ENCODE measurements around the gene IFNA13. TPM values are rescaled to one million over a fixed set of nuclear protein-coding genes. Genes with fewer than 3 reads are reported as not detected.

Gene IFNA13
- total and polyA plus RNA-seq, 2 of the 13 experiments (the other 11 are each of a cell fraction or from before 2014, with no cell fraction given), result not detected

- H3K4me1 ChIP-seq (ENCODE audit: insufficient read depth, low read length), result no peaks in the 10 kb centered on the region
- 2% methylated on average over 3 of the region's 3 CpGs for WGBS (ENCODE audit: low lambda C conversion rate)
- DNase-seq (ENCODE audit: low spot score), result no peak
- no peak overlapping the region for H3K9ac ChIP-seq (ENCODE audit: insufficient read depth, low read depth, low read length)
- H4K20me1 ChIP-seq (ENCODE audit: insufficient read depth, low read length), result no peaks in the 10 kb centered on the region
- no peak overlapping the region for H2AFZ ChIP-seq (ENCODE audit: low read length)
- no peak for FAIRE-seq
- POLR2A ChIA-PET, result no interaction called here
- no TSS peak for BruUV-seq (replicated peaks)
- H3K9me3 ChIP-seq (ENCODE audit: low read length), result no peaks in the 10 kb centered on the region
- H3K27me3 ChIP-seq (ENCODE audit: control insufficient read depth in 1 of 2, insufficient read depth in 2 of 2, low read length in 2 of 2), result peaks cover 0 to 1% of the 10 kb centered on the region in 2 experiments; a peak in 1 of 5 replicates
- in situ Hi-C loops (cut with HindIII; ENCODE audit: extremely low pct_ligation_motif_present, low pct_unique_long_range_greater_than_20kb) (loop anchor here (5.0 kb wide), 1 partner anchor 83 kb away; no protein-coding TSS in a partner anchor), intact Hi-C loops (cut with micrococcal nuclease; ENCODE audit: unreplicated experiment) (loop anchor here (5.0 kb wide), 2 partner anchors 148 to 163 kb away; no protein-coding TSS in a partner anchor)
- no peaks in the 10 kb centered on the region for H3K79me2 ChIP-seq (ENCODE audit: insufficient read depth, low read length)
- no peak overlapping the region for H3K4me2 ChIP-seq (ENCODE audit: low read depth, low read length)
- TF ChIP-seq POLR2A (IDR thresholded peaks at IDR 0.05; ENCODE audit: insufficient read depth in 1 of 2, low read depth in 2 of 2, low read length in 2 of 2) (no peak), ZNF556 (CRISPR knock-in tag; IDR thresholded peaks at IDR 0.05; ENCODE audit: borderline replicate concordance) (no peak), CENPT (CRISPR knock-in tag; IDR thresholded peaks at IDR 0.05; ENCODE audit: low read depth) (no peak), KLF12 (CRISPR knock-in tag; IDR thresholded peaks at IDR 0.05; ENCODE audit: borderline replicate concordance) (no peak), FOXA1 (IDR thresholded peaks at IDR 0.05) (no peak), FOXA1 (CRISPR knock-in tag; IDR thresholded peaks at IDR 0.05) (no peak), ZBED4 (CRISPR knock-in tag; IDR thresholded peaks at IDR 0.05; ENCODE audit: borderline replicate concordance) (no peak), IKZF4 (CRISPR knock-in tag; IDR thresholded peaks at IDR 0.05; ENCODE audit: borderline replicate concordance, low read depth, not compliant biosample characterization) (no peak), MTF2 (CRISPR knock-in tag; IDR thresholded peaks at IDR 0.05; ENCODE audit: borderline replicate concordance) (no peak), HOXA9 (CRISPR knock-in tag; IDR thresholded peaks at IDR 0.05; ENCODE audit: borderline replicate concordance) (no peak), ZNF7 (CRISPR knock-in tag; IDR thresholded peaks at IDR 0.05) (no peak), USF2 (IDR thresholded peaks at IDR 0.05; ENCODE audit: low read depth, low read length) (no peak), USF2 (CRISPR knock-in tag; IDR thresholded peaks at IDR 0.05; ENCODE audit: borderline replicate concordance) (no peak)
- no peaks in the 10 kb centered on the region for H3K36me3 ChIP-seq (replicated peaks in 1 of 2; ENCODE audit: control insufficient read depth in 1 of 2, insufficient read depth in 2 of 2, low read length in 2 of 2)
- H3K27ac ChIP-seq (ENCODE audit: extremely low read length, insufficient read depth, low read length), result no peak overlapping the region
- H3K4me3 ChIP-seq (replicated peaks in 1 of 3; ENCODE audit: insufficient read depth in 1 of 3, low read depth in 2 of 3, low read length in 3 of 3), result no peak overlapping the region
- CTCF ChIA-PET (ENCODE audit: low intra/inter-chr PET ratio, low total read pairs), result no interaction called here
- no peak for ATAC-seq
Observed at GRCh38 chr9:21399956-21400355, 32.1 kb upstream of the IFNA13 start.
